Stimulated activated CD8-positive, alpha-beta memory T cell treated with anti-CD3 and anti-CD28 coated beads, Interleukin-2, amount 100 ng/mL, for 1 hour (primary cell): ENCODE measurements around the gene MAP9.
A peak's percentile ranks its signal among the peaks of the same experiment; 100 is the strongest.
"Not testable (repeated sequence)": the region's sequence is repeated elsewhere in the genome, so short reads cannot be mapped to it uniquely, and the experiment has no call there.

ENCODE experiments used
- DNase-seq, 2 donors: peaks; one replicate each; pipeline ENCODE4 v3.0.0-alpha.2; 2020; ENCODE audit warnings: low read depth in 2 of 2

MAP9 gene

DNA sequence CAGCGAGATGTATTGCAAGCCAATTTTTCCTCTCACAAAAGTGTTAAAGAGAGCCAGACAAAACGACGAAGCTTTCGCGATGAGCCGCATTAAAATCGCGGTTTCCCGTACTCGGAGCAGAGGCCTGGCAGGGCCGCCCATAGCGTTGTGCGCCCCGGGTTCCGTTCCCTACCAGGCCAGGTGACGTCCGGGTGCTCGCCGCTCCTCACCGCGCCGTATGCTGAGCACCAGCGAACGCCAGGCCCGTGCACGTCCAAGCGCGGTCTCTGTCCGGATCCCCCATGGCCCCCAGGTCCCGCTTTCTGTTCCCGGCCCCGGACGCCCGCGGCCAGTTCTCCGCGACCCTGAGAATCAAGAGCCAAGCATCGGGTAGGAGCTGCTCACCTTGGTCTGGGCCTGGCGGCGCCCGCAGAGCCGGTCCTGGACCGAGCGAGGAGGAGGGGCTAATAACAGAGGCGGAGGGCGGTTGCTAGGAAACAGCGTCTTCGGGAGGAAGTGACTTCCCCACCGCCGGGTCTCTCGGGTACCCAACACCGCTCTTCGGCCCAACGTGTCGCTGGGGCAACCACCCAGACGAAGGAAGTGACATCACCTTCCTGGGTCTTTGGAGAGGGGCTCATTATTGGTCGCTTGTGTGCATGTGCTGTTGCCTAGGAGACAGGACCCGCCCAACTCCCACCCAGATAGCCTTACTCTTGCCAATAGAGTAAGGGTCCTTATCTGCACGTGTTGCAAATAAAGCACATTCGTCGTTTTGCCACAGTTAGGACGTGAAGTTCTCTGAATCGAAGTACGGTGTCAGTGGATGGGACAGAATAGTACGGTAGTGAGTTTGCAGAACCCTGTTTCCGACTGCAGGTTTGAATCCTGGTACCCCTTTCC lies at the start of gene MAP9:
Gene MAP9, minus strand, starts transcription at position 579 of the 882 bp plus-strand sequence. CDS start 1,115 bp downstream, outside the sequence.
- peak; percentile 69 to 80 for DNase-seq

DNA sequence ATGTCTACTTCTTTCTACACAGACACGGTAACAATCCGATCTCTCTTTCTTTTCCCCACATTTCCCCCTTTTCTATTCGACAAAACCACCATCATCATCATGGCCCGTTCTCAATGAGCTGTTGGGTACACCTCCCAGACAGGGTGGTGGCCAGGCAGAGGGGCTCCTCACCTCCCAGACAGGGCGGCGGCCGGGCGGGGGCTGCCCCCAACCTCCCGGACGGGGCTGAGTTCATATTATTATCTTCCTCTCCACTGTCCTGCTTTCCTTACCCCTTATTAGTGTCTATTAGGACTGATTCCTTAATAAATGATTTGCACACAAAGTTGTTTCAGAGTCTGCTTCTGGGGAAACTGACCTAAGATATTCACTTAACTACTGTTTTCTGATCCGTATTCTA lies 48.0 kb upstream of the MAP9 start:
- not testable (repeated sequence) for DNase-seq

DNA sequence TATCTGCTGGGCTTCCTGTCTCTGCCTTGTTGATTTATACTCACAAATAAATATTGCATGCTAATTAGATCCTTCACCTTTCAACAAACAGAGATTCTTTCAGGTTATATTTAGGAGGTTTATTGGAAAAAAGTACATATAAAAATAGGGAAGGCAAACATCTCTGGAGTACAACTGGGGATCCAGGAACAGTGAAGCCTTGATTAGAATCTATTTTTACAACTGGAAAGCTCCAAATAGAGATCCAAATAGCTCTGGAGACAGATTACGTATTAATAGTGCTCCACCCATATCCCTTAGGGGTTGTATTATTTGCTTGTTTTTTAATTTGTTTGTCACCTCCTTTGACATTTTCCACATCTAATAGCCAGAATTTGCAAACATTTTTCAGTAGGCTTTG lies 46.9 kb upstream of the MAP9 start:
- DNase-seq: no peak

DNA sequence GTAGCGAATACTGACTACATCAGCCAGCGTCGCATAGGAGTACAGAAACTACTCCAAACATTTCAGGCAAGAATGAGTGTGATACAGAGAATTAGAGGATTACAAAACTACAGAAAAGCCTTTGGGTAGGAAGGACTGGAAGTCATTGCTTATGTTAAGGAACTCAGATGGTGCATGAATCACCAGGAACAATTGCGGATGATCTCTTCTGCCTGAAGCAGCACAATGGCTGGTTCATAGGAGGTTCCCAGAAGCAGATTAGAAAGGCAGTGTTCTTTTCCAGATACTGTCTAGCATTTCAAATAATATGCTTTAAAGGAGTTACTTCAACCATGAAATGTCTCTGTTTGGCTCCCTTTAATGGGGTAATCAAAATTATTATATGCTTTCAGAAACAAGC lies 42.5 kb upstream of the MAP9 start:
- DNase-seq: no peak

DNA sequence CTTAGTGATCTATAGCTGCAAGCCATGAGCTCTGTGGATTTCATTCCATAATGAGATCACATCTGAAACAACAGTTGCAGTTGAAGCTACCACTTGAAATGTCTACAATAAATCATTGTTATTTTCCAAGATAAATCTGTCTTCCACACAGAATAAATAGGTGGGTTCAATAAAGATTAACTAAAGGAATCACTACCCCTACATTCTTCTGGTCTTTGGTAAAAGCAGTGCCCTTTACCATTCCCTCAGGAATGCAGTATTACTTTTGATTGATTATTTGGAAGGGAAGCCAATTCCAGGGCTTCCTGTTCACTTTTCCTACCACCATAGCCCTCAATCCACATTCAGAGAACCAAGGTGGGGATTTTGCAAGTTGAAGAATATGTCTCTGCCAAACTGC lies 38.9 kb upstream of the MAP9 start:
- no peak for DNase-seq

DNA sequence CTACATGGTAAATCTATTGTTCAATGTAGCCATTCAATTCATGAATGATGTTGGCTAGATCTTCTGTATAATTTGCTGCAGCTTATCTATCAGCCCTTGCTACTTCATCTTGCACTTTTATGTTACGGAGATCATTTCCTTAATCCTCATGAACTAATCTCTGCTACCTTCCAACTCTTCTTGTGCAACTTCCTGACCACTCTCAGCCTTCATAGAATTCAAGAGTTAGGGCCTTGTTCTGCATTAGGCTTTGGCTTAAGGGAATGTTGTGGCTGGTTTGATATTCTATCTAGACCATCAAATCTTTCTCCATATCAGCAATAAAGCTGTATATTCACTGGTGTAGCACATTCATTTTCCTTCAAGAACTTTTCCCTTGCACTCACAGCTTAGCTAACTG lies 36.7 kb upstream of the MAP9 start:
- no peak for DNase-seq

DNA sequence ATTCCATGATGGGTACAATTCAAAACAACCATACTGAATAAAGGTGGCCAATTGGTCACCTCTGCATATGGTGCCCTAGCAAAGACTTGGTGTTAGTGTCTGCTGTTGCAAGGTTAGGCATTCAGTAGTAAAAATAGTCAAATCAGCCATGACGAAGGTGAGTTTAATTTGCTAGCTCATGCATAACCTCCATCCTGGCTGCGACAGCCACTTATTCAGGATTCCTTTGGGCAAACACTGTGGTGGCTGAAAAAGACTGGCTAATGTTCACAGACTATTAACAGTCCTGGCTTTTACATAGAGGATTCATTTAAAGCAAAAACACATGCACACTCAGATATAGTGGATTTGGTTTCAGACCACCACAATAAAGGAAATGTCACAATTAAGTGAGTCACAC lies 34.8 kb upstream of the MAP9 start:
- DNase-seq: no peak

DNA sequence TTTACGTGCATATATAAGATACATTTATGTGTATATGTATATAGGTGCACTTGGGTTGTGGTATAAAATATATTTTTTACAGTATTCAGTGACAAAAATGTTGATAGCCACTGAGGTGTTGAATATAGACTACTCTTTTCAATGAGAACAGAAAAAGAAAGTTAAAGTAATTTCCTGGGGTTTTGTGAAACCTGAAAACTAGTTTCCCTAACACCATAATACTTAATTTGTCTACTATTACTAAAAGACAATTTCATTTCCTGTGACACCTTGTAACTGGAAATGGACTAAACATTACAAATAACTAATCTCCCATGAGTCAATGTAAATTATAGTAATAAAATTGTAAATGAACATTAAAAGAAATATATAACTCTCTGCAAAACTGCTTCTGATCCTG lies 32.0 kb upstream of the MAP9 start:
- DNase-seq: no peak

DNA sequence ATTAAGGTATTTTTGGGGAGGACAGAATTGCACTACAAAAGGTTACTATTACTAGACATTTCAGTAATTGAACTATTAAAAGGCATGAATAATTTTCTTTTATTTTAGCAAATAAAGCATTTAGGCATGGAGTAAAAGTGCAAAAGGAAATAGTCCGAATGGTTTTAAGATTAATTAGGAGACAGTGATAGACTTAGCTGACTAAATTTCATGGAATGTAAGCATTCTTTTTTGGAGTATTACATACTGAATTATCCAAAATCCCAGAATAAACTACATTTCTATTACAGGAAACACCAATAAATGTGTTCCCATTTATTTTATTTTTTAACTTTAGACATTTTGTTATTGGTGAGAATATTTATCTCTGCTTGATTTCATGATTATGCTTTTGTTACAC lies 30.7 kb upstream of the MAP9 start:
- DNase-seq: no peak

DNA sequence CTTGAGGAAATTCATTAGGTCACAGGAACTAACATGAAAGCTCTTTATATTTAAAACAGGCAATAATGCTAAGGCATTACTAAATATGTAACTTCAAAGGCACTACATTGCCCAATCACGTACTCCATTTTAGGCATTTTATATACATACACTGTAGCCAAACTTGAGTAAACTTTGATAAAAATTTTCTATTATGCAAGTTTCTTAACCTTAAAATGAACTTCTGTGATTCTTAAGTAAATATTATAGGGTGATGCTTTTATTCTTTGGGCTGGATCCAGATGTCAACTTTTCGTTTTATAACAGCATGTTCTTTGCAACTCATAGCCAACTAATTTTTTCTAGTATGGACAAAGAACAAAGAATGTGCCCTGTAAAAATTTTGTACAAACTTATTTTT lies 28.3 kb upstream of the MAP9 start:
- DNase-seq: no peak

DNA sequence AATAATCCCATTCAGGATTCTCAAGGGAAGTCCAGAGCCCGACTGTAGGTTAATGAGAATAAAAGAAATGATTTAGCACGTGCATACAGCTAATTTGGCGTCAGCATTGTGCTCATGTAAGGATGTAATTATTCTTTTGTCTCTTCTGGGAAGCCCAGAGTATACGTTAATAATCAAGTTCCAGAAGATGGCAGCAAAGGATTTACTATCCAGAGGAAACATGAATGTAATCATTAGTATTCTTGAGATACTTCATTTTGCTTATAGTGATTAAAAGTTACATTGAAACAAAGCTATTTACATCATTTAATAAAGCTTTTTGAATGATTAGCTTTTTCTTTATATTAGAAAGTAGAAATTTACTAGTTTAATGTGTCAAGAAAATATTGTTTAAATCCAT lies 27.1 kb upstream of the MAP9 start:
- no peak for DNase-seq

DNA sequence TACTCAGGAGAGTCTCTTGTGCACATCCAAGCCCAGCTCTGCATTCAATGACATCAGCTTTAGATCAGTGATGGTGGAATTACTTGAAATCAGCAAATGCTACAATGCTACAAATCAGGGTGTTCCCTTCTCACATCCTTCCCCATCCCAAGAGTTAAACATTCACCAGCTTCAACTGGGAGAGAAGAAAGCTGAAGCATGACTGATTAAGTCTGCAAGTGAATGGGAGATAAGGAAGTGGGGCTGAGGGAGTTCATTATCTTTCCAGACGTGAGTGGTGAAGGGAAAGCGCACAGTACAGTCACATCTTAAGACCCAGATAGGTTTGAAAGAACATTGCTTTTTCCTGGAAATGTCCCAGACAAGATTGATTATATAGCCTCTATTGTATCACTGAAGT lies 26.2 kb upstream of the MAP9 start:
- DNase-seq: no peak

DNA sequence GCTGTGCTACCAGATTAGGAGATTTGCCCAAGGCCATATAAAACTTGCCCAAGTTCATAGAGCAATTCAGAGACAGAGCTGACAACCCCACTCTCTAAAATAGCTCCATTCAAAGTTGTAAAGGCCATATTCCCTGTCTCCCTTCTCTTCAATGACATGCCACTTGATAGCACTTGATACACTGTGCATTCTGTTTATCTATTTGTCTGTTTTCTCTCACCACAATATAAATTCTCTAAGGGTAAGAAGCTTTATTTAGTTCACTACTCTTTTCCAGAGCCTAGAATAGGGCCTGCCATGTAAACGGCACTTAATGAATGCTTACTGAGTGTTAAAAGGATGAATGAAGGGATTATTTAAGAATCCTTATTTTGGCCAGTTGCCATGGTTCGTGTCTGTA lies 24.1 kb upstream of the MAP9 start:
- DNase-seq: no peak

DNA sequence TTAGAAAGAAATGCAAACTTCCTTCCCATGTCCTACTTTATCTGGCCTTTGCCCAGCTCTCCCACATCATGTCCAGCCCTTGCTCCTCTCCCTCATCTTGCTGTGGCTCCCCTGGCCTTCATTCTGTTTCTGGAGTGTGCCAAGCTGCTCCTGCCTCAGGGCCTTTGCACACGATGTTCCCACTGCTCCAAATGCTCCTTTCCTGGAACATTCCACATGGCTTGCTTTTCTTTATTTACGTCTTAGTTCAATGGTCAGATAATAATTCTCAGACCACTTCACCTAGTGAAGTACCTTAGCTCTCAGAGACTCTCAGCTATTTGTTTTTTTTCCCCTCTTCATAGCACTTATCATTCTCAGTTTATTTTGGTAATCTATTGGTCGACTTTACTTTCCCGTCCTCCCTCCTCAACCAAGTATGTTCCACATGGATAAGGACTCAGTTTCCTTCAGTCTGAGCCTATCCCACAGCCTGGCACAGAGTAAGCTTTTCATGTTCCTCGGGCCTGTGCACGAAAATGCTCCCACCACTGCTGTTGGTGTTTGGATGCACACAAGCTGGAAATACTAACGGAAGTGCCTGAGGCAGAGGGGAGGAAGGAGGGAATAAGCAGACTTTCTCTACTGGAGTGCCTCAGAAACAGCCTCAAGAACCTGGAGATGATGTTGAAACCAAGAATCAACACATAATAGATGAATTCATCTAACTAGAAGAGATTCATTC lies 23.4 kb upstream of the MAP9 start:
- DNase-seq: no peak

DNA sequence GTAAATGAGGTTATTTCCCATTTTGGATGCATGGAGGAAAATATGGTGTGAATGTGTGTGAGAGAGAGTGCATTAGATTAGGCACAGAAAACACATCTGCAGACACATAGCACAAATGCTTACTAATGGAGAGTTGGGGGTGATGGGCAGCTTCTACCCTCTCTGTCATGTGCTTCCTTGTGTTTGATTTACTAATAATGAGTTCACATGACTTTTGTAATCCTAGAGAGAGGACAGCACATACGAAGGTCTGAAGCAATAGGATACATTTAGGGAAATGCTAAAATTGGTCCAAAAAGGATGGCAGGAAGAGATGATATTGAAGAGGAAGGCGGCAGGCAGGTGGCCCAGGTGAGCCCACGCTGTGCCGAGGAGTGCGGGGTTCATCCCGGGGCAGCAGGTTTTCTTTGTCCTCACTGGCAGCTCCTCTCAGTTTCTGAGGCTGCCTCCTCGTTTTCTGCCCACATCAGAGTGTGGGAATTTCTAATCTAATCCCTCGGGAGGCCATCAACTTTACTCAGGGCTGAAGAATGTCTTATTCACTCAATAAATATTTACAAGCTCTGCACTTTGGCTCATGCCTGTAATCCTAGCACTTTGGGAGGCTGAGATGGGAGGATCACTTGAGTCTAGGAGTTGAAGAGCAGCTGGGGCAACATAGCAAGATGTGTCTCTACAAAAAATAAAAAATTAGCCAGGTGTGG lies 15.9 kb upstream of the MAP9 start:
- no peak for DNase-seq

DNA sequence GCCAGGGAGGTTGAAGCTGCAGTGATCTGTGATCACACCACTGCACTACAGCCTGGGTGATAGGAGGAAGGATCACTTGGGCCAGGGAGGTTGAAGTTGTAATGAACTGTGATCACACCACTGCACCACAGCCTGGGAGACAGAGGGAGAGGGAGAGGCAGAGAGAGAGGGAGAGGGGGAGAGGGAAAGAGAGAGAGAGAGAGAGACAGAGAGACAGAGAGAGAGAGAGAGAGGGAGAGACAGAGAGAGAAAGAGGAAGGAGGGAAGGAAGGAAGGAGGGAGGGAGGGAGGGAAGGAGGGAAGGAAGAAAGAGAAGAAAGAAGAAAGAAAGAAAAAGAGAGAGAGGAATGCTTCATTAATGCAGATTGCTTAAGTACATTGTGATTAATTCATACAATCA lies 15.2 kb upstream of the MAP9 start:
- DNase-seq: no peak

DNA sequence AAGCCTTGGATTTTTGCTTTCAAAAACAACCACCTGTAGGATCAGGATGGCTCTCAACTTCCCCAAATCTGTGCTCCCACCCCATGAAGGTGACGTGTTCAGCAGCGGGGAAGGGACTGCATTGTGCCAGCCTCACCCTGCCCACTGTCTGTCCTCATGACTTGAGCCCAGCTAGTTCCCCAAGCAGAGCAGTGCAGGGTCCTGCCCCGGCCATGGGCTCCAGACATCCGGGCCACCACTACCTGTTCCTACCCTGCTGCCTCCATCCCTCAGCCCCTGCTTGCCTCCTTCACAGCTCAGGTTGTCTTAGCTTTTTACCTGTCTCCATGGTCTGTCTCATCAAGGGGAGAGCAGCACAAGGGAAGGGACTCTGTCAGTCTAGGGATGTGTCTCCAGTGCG lies 11.4 kb upstream of the MAP9 start:
- DNase-seq: no peak

DNA sequence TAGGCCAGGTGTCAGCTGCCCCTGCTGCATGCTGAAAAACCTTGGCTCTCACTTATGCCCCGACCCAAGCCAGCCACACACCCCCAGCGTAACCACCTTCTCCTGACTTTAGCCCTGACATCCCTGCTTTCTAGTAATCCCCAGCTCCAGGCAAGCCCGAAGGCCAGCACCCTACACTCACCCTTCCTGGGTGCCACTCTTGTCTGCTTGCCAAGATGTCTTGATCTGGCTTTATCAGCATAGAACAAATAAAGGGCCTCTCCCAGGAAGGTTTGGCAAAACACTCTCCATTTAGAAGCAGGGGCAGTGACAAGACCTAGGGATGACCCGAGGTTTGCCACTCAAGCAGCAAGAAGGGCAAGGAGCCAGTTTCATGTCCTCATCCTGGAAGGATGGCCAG lies 6.8 kb upstream of the MAP9 start:
- DNase-seq: no peak

DNA sequence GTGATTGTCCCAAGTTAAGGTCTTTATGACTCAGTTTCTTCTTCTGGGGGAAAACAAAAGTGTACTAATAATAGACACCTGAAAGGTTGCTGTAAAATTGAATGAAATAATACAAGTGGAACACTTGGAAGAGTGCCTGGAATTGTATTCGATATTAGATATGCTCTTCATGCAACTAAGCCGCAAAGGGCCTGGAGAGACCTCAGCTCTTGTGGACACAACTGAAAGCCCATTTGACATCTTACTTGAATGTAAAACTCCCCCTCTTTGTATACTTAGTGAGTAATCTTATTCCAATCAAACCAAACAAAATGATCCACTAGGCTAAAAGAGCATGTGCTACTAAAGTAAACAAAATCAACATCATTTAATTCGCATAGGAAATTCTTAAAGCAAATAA lies 511 bp upstream of the MAP9 start:
- DNase-seq: no peak

DNA sequence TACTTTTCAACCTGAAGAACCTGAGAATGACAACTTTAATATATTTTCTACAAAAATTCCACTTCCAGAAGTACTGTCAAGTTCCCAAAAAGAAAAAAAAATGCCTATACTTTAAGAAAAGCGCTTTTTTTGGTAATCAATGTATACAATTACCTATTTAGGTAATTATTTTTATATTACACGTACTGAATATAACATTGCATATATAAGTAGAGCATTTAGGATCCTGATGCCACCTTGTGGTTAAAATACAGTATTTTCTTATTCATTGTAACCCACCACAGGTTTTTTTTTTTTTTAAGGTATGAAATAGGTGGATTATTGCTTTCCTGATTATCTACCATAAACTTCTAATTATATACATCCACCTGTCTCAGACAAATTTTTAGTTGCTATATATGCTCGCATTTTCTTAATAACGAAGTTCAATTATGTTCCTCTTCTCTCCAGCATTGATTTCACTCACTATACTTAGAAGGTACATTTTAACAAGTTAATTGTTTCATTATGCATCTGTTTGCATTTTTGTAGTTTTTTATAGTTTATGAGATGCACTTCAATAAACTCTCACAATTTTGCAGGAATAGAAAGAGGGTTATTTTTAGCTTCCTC lies 5.2 kb downstream of the MAP9 start:
- no peak for DNase-seq

DNA sequence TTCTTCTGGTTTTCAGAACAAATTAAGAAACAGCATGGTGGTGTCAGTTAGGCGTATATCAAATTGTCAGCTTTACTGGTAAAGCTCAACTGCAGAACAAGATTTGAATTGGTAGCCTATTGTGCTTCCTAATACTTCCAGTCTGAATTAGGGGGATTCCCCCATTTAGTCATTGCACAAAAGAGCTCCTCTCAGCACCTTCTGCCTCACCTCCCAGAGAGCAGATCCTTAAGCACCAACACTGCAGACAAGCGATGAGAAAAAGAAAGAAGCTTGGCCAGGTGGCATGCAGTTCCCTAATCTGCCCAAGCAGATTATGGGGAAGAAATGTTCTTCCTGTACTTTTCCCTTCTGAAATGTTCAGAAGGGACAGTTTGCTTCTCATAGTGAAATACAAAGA lies 9.2 kb downstream of the MAP9 start:
- no peak for DNase-seq

DNA sequence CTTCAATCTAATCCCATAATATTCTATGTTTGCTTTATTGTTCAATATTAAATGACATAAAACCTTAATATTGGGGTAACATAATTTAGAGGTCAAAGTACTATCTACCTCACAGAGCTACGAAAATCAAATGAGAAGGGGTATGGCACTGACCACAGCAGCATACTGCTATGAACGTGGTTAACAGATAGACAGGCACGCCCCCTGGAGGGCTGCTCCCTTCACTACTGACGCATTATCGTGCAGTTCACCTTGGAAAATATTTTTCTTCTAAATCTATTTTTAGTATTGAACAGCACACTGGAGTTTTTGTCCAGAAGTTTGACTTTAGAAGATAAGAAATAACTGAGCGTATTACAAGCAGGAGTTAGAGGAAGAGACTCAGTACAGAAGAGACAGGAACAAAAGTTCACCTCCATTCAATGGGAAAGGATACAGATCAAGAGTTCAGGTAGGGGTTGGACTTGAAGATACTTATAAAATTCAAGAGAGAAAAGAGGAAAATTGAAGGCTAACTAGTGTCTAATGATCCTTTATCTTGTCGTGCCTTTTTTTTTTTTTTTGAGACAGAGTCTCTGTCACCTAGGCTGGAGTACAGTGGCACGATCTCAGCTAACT lies 22.7 kb downstream of the MAP9 start:
- DNase-seq: peak in 1 of 2 donors; percentile 3
